Hepatocyte (in vitro differentiated cells): Measurements from ENCODE around the gene NPC1.

Experiments used
- EZH2 ChIP-seq: fragments of 200-600 bp; sonication (generic); IDR thresholded peaks from 2 replicates; pipeline ENCODE4 v1.6.1; 2016; ENCODE audit warnings: antibody characterized with exemption, mild to moderate bottlenecking, borderline replicate concordance
- EZH2phosphoT487 ChIP-seq: fragments of 200-600 bp; sonication (generic); IDR thresholded peaks from one replicate; pipeline ENCODE4 v1.6.1; 2018; ENCODE audit warnings: antibody characterized with exemption, mild to moderate bottlenecking, low read depth, moderate library complexity; ENCODE audit not compliant: unreplicated experiment, severe bottlenecking
- TF ChIP-seq, protein P1 (sequence below): fragments of 200-600 bp; sonication (generic); IDR thresholded peaks from 2 replicates; pipeline ENCODE4 v1.5.1; 2016; ENCODE audit warnings: antibody characterized with exemption, mild to moderate bottlenecking; ENCODE audit not compliant: poor library complexity

DNA sequence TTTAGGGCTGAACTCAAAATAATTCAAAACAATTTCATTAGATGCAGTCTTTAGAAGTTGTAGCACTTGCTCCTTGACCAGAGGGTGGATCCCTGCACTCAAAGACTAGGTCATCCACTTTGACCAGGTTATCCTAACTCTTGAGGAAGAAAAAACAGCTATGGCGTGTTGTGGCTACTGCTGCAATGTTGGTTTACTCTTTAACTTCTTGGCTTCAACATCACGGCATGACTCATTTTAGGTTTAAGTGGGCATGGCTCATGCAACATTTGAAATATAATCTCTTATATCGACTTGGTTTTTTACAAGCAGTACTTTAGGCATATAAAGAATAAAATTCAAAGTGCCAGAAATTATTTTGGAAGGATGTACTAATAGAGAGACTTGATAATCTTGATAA is 41.0 kb upstream of the NPC1 start:
- TF ChIP-seq, protein P1, sequence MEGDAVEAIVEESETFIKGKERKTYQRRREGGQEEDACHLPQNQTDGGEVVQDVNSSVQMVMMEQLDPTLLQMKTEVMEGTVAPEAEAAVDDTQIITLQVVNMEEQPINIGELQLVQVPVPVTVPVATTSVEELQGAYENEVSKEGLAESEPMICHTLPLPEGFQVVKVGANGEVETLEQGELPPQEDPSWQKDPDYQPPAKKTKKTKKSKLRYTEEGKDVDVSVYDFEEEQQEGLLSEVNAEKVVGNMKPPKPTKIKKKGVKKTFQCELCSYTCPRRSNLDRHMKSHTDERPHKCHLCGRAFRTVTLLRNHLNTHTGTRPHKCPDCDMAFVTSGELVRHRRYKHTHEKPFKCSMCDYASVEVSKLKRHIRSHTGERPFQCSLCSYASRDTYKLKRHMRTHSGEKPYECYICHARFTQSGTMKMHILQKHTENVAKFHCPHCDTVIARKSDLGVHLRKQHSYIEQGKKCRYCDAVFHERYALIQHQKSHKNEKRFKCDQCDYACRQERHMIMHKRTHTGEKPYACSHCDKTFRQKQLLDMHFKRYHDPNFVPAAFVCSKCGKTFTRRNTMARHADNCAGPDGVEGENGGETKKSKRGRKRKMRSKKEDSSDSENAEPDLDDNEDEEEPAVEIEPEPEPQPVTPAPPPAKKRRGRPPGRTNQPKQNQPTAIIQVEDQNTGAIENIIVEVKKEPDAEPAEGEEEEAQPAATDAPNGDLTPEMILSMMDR = no peak
- no peak for TF ChIP-seq EZH2
- TF ChIP-seq EZH2phosphoT487 = no peak
